Measurements from ENCODE around the gene SMIM24. TPM values are rescaled to one million over a fixed set of nuclear protein-coding genes. Genes with fewer than 3 reads are reported as not detected.
A peak's percentile ranks its signal among the peaks of the same experiment; 100 is the strongest.

The SMIM24 gene
- total and polyA plus RNA-seq, 2 experiments from 2014 or later, result 5.0 to 21.5 TPM

GRCh38 chr19:3505598-3506383 lies 25.5 kb upstream of the SMIM24 start, which contains the start of gene FZR1:
FZR1 (plus strand) TSS chr19:3506311; CDS start chr19:3522990, 16,679 bp downstream.
- Mint-ChIP-seq H3K27ac (peak within 1 kb of the TSS; percentile 98), H3K9me3 (peaks cover 2% of the 10 kb centered on the region; the same call in 1 of the 3 replicates), H3K4me1 (peaks cover 14% of the 10 kb centered on the region), H3K27me3 (ENCODE audit: insufficient read depth, low read depth, poor library complexity) (peaks cover 23% of the 10 kb centered on the region), H3K36me3 (ENCODE audit: low read depth) (peaks cover 11% of the 10 kb centered on the region; the same call in 2 of the 3 replicates), H3K4me3 (peak within 1 kb of the TSS; percentile 82)
- Histone ChIP-seq H4K20me1 (replicated peaks; ENCODE audit: insufficient read depth) (peaks cover 2% of the 10 kb centered on the region; the same call in 1 of the 2 replicates), H3K4me1 (ENCODE audit: insufficient read depth) (peaks cover 15% of the 10 kb centered on the region), H3F3A (replicated peaks; ENCODE audit: low read depth) (no peaks in the 10 kb centered on the region), H3K9me2 (ENCODE audit: insufficient read depth) (no peaks in the 10 kb centered on the region), H3K4me2 (peak within 1 kb of the TSS; percentile 97), H3K4me3 (peak within 1 kb of the TSS; percentile 86), H3K27me3 (ENCODE audit: insufficient read depth) (no peaks in the 10 kb centered on the region), H3K79me2 (replicated peaks; ENCODE audit: insufficient read depth) (peaks cover 25% of the 10 kb centered on the region), H2AFZ (peak within 1 kb of the TSS; percentile 88; the same call in 1 of the 2 replicates), H3K36me3 (ENCODE audit: insufficient read depth) (no peaks in the 10 kb centered on the region), H3K27ac (ENCODE audit: low read depth) (peak within 1 kb of the TSS; percentile 92)
- peak; percentile 97 for DNase-seq (ENCODE audit: low spot score)
- ATAC-seq, result peak; percentile 82
- TF ChIP-seq EZH2phosphoT487 (IDR thresholded peaks at IDR 0.05; ENCODE audit: unreplicated experiment) (no peak), ETS1 (IDR thresholded peaks at IDR 0.05) (0 out of 2 replicates have a peak, but pooled peaks have one; percentile 74), NANOG (IDR thresholded peaks at IDR 0.05; ENCODE audit: borderline replicate concordance) (no peak), ZNF114 (CRISPR knock-in tag; IDR thresholded peaks at IDR 0.05) (no peak), CREB1 (CRISPR knock-in tag; IDR thresholded peaks at IDR 0.05; ENCODE audit: low read depth) (peak; percentile 92), ZNF331 (CRISPR knock-in tag; IDR thresholded peaks at IDR 0.05; ENCODE audit: low read depth) (no peak), EZH2 (IDR thresholded peaks at IDR 0.05; ENCODE audit: low read depth, unreplicated experiment) (no peak), STAT1 (IDR thresholded peaks at IDR 0.05; ENCODE audit: unreplicated experiment) (no peak), POLR2AphosphoS5 (IDR thresholded peaks at IDR 0.05; ENCODE audit: low read depth) (peak; percentile 44), JUNB (IDR thresholded peaks at IDR 0.05; ENCODE audit: unreplicated experiment) (no peak)
- TF ChIP-seq, protein P1, sequence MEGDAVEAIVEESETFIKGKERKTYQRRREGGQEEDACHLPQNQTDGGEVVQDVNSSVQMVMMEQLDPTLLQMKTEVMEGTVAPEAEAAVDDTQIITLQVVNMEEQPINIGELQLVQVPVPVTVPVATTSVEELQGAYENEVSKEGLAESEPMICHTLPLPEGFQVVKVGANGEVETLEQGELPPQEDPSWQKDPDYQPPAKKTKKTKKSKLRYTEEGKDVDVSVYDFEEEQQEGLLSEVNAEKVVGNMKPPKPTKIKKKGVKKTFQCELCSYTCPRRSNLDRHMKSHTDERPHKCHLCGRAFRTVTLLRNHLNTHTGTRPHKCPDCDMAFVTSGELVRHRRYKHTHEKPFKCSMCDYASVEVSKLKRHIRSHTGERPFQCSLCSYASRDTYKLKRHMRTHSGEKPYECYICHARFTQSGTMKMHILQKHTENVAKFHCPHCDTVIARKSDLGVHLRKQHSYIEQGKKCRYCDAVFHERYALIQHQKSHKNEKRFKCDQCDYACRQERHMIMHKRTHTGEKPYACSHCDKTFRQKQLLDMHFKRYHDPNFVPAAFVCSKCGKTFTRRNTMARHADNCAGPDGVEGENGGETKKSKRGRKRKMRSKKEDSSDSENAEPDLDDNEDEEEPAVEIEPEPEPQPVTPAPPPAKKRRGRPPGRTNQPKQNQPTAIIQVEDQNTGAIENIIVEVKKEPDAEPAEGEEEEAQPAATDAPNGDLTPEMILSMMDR (conservative IDR thresholded peaks at IDR 0.05; ENCODE audit: low read depth in 2 of 2), result no peak
- TF ChIP-seq, protein P2, sequence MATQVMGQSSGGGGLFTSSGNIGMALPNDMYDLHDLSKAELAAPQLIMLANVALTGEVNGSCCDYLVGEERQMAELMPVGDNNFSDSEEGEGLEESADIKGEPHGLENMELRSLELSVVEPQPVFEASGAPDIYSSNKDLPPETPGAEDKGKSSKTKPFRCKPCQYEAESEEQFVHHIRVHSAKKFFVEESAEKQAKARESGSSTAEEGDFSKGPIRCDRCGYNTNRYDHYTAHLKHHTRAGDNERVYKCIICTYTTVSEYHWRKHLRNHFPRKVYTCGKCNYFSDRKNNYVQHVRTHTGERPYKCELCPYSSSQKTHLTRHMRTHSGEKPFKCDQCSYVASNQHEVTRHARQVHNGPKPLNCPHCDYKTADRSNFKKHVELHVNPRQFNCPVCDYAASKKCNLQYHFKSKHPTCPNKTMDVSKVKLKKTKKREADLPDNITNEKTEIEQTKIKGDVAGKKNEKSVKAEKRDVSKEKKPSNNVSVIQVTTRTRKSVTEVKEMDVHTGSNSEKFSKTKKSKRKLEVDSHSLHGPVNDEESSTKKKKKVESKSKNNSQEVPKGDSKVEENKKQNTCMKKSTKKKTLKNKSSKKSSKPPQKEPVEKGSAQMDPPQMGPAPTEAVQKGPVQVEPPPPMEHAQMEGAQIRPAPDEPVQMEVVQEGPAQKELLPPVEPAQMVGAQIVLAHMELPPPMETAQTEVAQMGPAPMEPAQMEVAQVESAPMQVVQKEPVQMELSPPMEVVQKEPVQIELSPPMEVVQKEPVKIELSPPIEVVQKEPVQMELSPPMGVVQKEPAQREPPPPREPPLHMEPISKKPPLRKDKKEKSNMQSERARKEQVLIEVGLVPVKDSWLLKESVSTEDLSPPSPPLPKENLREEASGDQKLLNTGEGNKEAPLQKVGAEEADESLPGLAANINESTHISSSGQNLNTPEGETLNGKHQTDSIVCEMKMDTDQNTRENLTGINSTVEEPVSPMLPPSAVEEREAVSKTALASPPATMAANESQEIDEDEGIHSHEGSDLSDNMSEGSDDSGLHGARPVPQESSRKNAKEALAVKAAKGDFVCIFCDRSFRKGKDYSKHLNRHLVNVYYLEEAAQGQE (IDR thresholded peaks at IDR 0.05; ENCODE audit: unreplicated experiment), result no peak

Measured in GM23338 (cell line).